Measurements from ENCODE around the gene RUNX1.

Gene RUNX1

DNA sequence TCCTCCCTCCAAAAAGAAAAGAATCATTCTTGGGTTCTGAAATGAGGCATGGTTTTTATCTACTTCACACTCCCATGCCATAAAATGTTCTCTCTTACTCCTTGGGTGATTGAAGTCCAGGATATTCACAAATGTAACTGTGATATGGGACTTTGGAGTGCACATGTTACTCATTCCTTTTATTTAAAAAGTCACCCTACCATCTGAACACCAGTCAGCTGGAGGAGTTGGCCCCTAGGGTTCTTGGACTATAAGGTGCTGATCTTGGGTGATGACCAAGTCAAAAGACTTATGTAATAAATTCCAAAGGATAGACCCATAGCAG is 251.9 kb downstream of the RUNX1 start:
- no peak for DNase-seq

DNA sequence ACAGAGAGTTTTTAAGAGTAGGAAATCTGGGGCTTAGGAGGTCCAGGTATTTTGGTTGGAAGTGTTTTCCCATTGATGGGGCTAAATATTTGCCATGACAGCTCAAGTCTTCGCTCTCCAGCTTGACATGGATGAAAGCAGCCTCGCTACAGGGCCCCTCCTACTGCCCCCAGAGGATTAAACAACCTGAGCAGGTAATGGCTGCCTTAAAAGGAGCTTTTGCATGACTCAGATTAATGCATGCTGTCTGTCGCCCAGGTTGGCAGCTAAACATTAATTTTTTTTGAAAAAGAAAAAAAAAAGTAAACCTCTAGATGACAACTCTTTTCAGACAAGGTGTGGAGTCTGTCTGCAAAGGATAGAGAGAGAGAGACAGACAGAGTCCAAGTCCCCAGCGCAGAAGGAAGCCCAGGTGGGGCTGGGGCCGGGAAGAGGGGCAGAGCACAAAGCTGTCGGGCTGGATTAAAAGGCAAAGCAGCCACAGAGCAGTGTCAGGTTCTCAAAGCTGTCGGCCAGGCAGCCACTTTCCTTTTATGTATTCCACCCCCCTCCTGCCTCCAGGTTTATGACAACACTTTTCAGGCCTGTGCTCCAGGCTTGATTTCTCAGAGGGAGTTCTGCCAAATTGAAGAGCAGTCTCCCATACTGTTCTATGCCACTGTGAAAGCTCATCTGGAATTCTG is 252.4 kb downstream of the RUNX1 start:
- DNase-seq, result peak; percentile 14

DNA sequence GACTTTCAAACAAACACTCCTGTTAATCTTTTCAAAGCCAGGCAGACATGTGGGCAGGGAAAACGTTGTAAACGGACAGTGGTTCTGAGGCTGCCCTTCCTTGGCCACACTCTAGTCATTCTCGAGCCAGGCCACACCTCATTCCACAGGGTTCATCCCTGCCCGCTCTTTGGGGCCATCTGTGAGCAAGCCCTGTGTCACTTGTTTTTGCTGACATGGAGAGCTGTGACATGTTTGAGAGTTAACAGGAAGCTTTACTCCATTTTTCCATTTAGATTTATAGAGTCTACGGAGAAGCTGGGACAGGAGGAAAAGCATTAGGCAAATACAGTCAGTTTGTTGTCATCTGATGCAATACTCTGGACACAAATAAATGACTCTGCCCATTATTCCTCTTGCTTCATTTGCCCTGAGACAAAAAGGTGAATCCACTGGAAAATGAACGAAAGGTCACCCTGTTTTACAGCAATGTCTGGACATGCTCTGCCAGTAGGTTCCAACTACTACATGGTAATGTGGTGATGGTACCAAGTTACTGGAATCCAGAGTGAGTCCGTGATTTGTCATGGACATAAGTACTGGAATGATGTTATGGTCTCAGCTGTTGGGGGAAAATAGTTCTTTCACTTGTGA is 253.4 kb downstream of the RUNX1 start:
- peak; percentile 48 for DNase-seq

DNA sequence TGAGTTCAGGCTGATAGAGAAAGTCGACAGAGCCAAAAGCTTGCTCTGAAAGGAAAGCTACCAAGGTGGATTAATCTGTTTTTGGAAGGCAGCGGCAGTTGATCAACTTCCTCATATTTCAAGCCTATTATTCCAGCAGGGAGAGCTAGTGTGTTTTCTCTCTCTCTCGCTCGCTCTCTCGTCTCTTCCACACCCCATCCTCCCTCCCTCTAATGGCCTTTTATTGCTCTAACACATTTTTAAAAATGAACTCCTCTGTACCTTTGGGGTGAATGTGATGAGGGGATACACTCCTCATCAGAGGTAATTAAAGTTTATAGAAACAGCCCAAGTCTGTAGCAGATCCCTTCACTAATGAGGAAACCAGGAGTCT is 253.9 kb downstream of the RUNX1 start:
- DNase-seq, result peak; percentile 57

DNA sequence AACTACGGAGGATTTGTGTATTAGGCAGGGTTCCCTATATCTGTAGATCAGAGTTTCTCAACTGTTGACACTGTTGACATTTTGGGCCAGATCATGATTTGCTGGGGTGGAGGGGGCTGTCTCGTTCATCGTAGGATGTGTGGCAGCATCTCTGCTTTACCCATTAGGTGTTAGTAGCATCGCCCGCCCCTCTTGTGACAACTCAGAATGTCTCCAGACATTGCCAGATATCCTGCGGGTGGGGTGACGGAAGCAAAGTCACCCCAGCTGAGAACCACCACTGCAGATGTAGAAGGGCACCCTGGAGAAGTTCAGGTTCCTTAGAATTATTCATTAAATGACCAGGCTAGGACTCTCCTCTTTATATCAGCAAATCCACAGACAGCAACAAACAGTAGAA is 254.4 kb downstream of the RUNX1 start:
- DNase-seq, result no peak

DNA sequence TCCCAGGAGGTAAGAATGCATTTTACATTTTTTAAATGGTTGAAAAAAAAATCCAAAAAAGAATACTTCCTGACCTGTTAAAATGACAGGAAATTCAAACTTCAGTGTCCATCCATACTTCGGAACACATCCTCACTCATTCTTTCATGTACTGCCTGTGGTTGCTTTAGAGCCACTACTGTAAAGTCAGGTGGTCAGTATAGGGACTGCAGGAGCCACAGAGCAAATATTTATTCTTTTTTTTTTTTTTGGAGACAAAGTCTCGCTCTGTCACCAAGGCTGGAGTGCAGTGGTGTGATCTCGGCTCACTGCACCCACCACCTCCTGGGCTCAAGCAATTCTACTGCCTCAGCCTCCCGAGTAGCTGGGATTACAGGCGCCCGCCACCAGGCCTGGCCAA is 255.6 kb downstream of the RUNX1 start:
- no peak for DNase-seq

DNA sequence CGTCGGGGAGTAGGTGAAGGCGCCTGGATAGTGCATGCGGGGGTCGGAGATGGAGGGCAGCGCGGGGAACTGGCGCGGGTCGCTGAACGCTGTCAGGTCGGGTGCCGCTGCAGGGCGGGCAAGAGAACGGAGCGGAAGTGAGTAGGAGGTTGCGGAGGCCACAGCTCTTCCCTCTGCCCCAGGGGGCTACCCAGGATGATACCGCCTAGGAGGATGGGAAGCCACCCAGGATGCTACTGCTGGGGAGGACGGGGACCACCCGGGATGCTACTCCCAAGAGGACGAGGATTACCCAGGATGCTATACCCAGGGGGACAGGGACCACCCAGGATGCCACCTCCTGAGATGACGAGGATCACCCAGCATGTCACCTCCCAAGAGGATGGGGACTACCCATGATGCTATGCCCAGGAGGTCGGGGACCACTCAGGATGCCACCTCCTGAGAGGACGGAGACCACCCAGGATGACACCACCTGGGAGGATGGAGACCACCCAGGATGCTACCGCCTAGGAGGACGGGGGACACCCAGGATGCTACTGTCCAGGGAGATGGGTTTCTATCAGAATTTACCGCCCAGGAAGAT is 256.5 kb downstream of the RUNX1 start:
- DNase-seq, result no peak

DNA sequence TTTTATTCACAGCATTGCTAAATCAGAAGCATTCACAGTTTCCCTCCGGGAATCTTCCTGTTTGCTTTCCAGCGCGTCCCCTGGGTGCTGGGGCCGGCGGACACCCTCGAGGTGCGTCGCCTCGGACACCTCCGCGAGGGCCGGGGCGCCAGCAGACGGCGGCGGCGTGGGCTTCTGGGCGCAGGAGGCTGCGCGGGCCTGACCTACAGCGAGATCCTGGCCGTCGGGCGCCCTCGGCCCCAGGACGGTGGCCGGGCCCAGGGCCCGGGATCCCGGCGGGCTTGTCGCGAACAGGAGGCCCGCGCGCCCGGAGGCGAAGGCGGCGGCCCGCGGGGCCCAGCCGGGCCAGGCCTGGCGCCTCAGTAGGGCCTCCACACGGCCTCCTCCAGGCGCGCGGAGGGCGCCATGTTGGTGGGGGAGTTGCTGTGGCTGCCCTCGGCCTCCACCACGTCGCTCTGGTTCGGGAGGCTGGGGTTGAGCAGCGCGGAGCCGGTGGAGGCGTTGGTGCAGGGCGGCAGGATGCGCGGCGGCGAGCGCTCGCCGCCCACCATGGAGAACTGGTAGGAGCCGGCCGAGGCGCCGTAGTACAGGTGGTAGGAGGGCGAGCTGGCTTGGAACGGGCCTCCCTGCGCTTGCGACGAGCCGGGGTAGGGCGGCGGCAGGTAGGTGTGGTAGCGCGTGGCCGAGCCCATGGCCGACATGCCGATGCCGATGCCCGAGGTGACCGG is 257.2 kb downstream of the RUNX1 start:
- no peak for DNase-seq

DNA sequence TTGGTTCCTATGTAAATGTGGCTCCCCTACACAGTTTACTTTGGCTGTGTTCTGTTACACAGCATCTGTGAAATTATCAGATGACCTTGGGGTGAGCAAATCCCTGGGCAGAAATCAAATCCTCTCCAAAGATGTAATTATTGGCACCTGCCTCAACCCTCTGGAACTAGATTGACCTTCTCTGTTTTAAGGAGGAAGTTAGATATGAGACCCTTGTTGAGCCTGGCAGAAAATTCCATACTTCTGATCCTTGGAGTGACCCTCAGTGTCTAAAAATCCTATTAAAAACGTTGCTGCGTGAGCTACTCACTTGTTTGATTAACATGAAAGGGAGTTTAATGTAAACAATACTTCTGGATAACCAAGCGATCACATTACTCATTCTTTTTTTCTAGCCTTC is 258.3 kb downstream of the RUNX1 start:
- peak; percentile 69 for DNase-seq

DNA sequence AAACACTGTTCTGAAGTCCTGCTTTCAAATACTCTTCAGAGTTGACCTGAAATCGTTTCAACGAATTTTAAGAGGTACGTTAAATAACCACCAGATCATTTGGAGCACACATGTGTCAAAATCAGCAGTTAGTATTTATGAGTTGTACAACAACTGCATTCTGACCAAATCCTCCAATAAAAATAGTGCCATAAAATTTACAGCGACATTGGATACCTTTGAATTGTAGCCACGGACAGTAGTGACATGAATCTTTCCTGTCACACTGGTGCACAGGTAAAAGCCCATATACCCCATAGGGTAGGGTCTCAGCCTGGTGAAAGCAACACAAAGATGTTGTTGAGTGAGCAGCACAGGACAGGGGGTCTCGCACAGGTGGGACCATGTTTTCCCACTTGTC is 258.8 kb downstream of the RUNX1 start:
- peak; percentile 46 for DNase-seq

DNA sequence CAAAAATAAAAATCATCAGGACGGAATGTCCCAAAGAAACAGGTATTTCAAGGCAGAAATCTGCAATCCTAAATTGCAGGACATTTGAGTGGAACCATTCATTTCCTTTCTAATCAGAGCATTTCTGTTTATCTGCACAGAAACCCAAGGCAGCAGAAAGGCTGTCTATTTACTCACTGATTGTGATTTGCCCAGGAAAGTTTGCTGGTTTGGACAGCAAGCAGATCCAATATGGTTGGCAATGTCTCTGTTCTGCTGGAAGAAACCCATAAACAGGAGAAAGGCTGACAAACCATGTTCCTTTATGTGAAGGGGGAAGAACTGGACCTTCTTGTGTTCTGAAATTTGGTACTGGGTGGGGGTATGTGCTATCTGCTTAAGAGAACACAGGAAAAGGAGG is 260.2 kb downstream of the RUNX1 start:
- DNase-seq, result no peak

DNA sequence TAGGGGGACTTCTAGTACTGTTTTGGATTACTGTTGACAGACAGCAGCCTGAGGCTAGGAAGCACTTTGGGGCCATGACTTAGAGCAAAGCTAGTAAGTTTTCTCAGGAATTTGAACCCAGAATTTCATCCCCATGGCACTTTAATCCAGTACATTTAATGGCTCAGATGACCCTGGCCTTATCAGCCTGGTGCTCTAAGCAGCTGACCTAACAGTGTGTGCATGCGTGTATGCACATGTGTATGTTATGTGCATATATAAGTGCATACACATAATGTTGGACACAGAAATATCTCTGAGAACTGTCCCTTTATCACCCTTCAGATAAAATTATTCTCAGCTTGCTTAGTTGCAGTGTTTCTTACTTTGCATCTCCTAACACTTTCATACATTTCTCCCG is 265.3 kb downstream of the RUNX1 start:
- DNase-seq, result no peak

DNA sequence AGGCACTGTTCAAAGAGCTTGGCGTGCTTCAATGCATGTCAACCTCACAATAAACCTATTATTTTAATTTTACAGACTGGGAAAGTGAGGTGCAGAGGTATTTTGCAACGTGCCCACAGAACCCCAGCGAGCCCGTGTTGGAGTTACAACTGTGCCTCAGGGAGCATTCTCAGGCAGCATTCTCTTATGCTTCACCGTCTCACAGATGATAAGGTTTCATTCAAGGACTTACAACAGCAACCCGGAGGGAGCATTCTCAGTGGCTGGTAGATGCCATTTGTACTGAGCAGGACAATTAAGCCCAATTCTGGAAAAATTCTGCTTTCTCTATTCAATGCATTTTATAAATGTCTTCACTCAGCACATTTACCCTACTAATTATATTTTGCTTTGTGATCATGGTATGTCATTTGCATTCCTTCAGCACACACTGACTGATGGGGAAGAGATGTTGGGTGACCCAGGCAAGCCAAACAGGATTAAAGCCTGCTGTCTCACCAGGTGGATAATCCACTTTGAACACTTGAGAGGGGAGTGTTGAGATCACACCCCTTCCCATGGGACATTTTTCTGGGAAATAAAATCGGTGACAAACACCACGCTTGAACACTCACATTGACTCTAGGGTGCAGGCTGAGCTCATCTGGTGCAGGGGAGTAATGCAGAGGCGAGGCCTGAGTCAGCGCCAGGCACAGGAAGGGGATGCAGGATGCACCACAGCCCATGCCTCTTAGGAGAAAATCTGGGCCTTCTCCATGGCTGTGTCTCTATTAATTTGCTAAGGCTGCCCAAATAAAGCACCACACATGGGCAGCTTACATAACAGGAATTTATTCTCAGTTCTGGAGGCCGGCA is 266.4 kb downstream of the RUNX1 start:
- DNase-seq, result no peak

DNA sequence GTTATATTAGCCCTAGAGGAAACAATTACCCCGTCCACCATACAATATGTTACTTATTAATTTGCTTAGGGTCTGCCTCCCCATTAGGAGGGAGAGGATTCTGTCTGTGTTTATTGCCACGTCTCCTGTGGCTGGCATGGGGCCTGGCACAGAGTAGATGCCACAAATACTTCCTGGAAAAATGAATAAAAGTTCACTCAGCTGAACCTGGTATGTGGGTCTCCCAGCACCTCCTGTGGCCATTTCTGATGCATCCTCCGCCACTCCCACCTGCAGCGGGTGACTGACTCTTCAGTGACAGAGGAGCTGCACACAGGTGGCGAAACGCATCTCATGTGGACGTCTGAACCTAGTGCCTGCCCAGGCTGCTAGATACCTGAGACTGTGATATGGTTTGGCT is 267.6 kb downstream of the RUNX1 start:
- no peak for DNase-seq

DNA sequence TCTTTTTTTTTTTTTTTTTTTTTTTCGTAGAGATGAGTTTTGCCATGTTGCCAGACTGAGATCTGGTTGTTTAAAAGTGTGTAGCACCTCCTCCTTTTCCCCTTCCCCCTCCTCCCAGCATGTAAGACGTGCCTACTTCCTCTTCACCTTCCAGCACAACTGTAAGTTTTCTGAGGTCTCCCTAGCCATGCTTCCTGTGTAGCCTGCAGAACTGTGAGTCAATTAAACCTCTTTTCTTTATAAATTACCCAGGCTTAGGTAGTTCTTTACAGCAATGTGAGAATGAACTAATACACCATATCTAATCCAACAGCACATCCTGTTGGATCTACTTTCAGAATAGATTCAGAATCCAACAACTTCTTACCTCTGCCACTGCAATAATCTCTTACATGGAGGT is 269.2 kb downstream of the RUNX1 start:
- no peak for DNase-seq

DNA sequence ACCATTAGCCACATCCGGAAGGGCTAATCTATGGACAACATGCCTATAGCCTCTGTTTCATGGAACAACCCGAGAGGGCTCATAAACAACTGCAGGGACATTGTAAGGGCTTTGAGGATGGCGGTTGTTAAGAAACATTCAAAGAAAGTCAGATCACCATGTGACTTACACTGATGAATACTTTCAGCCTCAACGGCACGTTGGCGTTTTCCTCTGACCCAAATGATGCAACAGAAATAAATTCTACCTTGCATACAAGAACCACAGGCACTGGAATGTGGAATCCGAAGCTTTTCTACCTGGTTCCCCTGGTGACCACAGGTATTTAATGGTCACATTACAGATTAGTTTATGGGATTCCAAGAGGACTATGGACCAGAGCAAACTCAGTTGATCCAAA is 273.3 kb downstream of the RUNX1 start:
- no peak for DNase-seq

DNA sequence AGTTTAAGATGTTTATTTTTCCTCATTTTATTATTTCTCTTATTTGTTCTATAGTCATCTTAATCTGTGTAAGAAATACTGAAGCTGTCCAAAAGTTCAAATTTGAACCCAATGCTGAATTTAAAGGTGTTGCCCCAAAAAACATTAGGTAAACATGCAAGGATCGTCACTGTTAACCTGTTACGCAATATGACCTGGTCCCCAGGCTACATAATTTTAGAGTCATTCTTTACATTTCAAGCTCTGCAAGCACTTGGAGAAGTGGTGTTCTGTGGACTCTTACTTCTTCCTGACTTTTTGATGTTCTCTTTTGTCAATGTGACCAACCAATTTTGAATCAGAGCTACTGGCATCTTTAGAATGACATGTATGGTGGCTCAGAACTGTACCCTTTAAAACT is 274.4 kb downstream of the RUNX1 start:
- no peak for DNase-seq

DNA sequence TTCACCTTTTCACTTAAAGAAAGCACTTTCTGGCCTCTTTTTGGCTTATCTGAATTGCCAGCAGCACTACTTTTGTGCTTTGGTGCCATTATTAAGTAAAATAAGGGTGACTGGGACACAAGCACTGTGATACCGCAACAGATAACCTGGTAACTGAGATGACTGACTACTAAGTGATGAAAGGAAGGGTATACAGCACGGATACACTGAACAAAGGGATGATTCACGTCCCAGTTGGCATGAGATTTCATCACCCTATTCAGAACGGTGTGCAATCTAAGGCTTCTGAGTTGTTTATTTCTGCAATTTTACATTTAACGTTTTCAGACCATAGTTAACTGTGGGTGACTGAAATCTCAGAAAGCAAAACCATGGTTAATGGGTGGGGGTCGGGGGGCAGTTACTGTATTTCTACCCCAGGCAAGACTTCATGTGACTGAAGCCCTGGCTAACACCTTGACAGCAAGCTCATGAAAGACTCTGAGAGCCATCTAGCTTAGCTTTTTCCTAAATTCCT is 277.5 kb downstream of the RUNX1 start:
- no peak for DNase-seq

DNA sequence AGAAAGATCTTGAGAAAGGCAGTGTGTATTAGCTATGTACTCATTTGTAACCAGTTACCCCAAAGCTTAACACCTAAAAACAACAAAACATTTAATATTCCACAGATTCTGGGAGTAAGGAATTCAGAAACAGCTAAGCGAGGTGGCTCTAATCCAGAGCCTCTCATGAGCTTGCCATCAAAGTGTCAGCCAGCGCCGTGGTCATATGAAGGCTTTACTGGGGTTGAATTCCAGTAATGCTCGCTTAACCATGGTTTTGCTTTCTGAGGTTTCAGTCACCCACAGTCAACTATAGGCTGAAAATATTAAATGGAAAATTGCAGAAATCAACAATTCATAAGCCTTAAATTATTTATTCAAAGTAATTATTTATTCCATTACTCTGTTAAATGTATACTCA is 278.5 kb downstream of the RUNX1 start:
- no peak for DNase-seq

DNA sequence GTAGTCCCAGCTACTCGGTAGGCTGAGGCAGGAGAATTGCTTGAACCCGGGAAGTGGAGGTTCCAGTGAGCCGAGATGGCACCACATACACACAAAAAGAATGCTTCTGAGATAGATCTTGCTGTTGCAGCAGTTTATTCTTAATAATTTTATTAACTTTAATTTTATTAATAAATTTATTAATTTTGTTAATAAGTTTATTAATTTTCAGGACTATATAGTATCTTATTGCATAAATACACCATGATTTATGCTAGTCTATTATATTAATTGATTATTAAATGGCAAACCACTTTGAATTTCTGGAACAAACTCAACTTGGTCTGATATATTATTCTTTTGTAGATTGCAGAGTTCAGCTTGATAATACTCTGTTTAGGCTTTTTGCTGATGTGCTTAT is 280.8 kb downstream of the RUNX1 start:
- DNase-seq, result no peak

DNA sequence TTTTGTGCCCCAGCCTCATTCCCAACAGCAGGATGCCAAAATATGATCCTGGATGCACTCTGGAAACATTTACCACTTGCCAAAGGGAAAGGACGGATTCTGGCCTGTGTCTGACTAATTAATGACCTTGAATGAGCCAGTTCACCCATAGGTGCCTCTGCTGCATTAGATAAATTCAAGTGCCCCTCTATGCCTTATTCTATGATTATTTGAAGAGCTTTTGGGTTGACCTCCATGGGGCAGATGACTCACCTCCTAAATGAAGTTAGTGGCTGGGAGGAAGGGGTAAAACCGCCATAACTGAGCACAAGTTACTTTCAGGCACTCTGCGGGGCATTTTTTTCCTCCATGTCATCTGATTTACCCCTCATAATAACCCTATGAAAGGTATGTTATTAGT is 282.2 kb downstream of the RUNX1 start:
- no peak for DNase-seq

DNA sequence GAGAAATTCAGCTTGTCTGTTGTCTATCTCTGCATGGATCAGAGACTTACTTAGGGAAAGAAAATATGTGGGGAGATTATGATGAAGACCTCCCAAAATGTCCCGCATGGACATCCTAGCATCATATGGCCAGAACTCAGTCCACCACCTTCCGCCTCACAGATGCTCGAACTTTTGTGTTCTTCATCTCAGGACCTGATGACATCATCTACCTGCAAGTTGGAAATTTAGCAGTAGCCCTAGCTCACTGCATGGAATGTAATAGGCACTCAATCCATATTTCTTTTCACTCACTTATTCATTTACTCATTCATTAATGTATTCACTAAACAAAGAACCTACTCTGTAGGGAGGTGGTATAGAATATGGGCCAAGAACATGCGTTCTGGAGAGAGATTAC is 283.5 kb downstream of the RUNX1 start:
- DNase-seq, result no peak

DNA sequence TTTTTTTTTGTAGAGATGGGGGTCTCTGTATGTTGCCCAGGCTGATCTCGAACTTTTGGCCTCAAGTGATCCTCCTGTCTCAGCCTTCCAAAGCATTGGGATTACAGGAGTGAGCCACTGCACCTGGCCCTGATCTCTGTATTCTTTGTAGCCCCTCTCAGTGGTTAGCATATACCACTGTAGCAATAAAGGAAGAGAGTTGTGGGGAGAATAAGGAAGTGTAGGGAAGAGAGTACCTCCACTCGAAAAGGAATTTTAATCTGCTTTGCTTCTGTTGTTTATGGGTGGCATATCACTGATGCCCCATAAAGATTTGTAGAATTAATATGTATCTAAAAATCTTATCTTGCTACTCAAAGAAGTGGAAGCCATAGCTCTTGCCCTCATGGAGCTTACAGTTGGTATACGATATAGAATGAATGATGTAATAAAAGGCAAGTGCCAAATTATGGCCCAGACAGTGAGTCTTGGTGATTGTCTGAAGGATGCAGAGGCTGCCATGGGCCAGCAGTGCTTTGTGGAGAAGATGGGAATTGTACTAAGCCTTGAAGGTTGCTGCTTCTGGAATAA is 284.3 kb downstream of the RUNX1 start:
- no peak for DNase-seq
